ENCODE data around the gene CLTB. TPM values are rescaled to one million over a fixed set of nuclear protein-coding genes. Genes with fewer than 3 reads are reported as not detected.
A peak's percentile ranks its signal among the peaks of the same experiment; 100 is the strongest.

Gene CLTB
- total and polyA plus RNA-seq, 10 of the 15 experiments (the other 5 are each of a cell fraction or from before 2014, with no cell fraction given) = 1.6 to 52.8 (median 36.9) TPM

DNA sequence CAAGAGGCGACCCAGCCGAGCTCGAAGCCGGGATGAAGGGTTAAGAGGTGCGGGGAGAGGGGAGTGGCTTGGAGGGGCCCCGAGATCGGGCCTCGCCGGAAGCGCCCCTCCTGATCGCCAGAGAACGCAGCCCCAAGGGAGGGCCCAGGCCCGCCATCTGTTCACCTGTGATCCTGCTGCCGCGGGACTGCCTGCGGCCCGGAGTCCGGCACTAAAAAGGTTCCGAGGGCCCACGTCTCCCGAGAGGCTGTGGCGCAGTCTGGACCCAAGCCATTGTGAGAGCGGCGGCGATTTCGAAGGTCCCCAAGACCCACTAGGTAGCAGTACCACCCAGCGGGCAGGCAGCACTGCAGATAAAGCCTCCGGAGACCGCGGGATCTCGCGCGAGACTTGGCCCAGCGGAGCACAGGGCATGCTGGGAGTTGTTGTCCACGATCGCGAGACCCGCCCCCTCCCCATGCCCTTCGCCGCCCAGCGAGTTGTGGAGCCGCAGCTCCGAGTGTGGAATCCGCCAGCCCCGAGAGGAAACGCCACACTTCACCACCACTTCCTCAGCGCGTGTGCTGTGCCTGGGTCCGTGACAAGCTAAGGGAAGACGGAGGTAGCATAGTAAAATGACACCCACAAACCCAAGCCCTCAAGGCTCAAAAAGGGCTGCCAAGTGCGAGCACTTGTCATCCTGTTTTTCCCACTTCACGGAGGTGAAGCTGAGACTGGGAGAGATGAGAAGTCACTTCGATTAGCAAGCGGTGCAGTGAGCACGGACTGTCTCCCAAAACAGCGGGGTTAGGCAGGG is 54.7 kb downstream of the CLTB start, which contains the start of gene KIAA1191 (continued):
- TF ChIP-seq BHLHE40 (IDR thresholded peaks at IDR 0.05; ENCODE audit: borderline replicate concordance in 1 of 2, low read depth in 2 of 2, low read length in 1 of 2) = peak in 1 of 2 experiments; percentile 44; a peak in 1 of 4 replicates
- TF ChIP-seq SMAD5 (IDR thresholded peaks at IDR 0.05; ENCODE audit: low read depth) = peak; percentile 90
- peak; percentile 81 for TF ChIP-seq IRF5 (IDR thresholded peaks at IDR 0.05; ENCODE audit: borderline replicate concordance)
- peak; percentile 79; the same call in 1 of the 2 replicates for TF ChIP-seq NBN (IDR thresholded peaks at IDR 0.05)
- TF ChIP-seq, protein P1, sequence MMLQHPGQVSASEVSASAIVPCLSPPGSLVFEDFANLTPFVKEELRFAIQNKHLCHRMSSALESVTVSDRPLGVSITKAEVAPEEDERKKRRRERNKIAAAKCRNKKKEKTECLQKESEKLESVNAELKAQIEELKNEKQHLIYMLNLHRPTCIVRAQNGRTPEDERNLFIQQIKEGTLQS (IDR thresholded peaks at IDR 0.05; ENCODE audit: borderline replicate concordance, extremely low read depth, low read depth, low read length) = no peak
- no peak for TF ChIP-seq NFYB (IDR thresholded peaks at IDR 0.05; ENCODE audit: insufficient read depth, low read depth, low read length)
- TF ChIP-seq ATF7 (IDR thresholded peaks at IDR 0.05; ENCODE audit: low read depth) = no peak
- TF ChIP-seq, protein P2, sequence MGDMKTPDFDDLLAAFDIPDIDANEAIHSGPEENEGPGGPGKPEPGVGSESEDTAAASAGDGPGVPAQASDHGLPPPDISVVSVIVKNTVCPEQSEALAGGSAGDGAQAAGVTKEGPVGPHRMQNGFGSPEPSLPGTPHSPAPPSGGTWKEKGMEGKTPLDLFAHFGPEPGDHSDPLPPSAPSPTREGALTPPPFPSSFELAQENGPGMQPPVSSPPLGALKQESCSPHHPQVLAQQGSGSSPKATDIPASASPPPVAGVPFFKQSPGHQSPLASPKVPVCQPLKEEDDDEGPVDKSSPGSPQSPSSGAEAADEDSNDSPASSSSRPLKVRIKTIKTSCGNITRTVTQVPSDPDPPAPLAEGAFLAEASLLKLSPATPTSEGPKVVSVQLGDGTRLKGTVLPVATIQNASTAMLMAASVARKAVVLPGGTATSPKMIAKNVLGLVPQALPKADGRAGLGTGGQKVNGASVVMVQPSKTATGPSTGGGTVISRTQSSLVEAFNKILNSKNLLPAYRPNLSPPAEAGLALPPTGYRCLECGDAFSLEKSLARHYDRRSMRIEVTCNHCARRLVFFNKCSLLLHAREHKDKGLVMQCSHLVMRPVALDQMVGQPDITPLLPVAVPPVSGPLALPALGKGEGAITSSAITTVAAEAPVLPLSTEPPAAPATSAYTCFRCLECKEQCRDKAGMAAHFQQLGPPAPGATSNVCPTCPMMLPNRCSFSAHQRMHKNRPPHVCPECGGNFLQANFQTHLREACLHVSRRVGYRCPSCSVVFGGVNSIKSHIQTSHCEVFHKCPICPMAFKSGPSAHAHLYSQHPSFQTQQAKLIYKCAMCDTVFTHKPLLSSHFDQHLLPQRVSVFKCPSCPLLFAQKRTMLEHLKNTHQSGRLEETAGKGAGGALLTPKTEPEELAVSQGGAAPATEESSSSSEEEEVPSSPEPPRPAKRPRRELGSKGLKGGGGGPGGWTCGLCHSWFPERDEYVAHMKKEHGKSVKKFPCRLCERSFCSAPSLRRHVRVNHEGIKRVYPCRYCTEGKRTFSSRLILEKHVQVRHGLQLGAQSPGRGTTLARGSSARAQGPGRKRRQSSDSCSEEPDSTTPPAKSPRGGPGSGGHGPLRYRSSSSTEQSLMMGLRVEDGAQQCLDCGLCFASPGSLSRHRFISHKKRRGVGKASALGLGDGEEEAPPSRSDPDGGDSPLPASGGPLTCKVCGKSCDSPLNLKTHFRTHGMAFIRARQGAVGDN (IDR thresholded peaks at IDR 0.05) = peak; percentile 11; the same call in 1 of the 2 replicates
- peak; percentile 88 for TF ChIP-seq BRCA1 (IDR thresholded peaks at IDR 0.05; ENCODE audit: low read depth, low read length)
- TF ChIP-seq BCLAF1 (IDR thresholded peaks at IDR 0.05) = no peak
- TF ChIP-seq ZZZ3 (IDR thresholded peaks at IDR 0.05; ENCODE audit: control insufficient read depth, insufficient read length, low read depth) = no peak
- TF ChIP-seq, protein P3, sequence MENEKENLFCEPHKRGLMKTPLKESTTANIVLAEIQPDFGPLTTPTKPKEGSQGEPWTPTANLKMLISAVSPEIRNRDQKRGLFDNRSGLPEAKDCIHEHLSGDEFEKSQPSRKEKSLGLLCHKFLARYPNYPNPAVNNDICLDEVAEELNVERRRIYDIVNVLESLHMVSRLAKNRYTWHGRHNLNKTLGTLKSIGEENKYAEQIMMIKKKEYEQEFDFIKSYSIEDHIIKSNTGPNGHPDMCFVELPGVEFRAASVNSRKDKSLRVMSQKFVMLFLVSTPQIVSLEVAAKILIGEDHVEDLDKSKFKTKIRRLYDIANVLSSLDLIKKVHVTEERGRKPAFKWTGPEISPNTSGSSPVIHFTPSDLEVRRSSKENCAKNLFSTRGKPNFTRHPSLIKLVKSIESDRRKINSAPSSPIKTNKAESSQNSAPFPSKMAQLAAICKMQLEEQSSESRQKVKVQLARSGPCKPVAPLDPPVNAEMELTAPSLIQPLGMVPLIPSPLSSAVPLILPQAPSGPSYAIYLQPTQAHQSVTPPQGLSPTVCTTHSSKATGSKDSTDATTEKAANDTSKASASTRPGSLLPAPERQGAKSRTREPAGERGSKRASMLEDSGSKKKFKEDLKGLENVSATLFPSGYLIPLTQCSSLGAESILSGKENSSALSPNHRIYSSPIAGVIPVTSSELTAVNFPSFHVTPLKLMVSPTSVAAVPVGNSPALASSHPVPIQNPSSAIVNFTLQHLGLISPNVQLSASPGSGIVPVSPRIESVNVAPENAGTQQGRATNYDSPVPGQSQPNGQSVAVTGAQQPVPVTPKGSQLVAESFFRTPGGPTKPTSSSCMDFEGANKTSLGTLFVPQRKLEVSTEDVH (IDR thresholded peaks at IDR 0.05; ENCODE audit: low read depth, partially characterized antibody) = no peak
- no peak for TF ChIP-seq TCF7 (IDR thresholded peaks at IDR 0.05; ENCODE audit: borderline replicate concordance)
- TF ChIP-seq RAD21 (IDR thresholded peaks at IDR 0.05; ENCODE audit: insufficient read depth, low read depth, low read length) = peak; percentile 29; the same call in 1 of the 2 replicates

Measured in GM12878 (cell line).